GM12891 (cell line): Measurements from ENCODE around the gene RNF125.

Experiments
- POLR2A ChIP-seq: IDR thresholded peaks from 2 replicates; pipeline ENCODE4 v1.6.1; 2011; ENCODE audit warnings: low read depth, low read length, control low read depth
- POU2F2 ChIP-seq: IDR thresholded peaks from 2 replicates; pipeline ENCODE4 v1.6.1; 2011; ENCODE audit warnings: low read depth, mild to moderate bottlenecking, control low read depth, low read length, moderate library complexity
- TAF1 ChIP-seq: IDR thresholded peaks from 2 replicates; pipeline ENCODE4 v1.6.1; 2011; ENCODE audit warnings: low read depth, low read length, control low read depth

- no peak for TF ChIP-seq POLR2A
- TF ChIP-seq POU2F2: no peak
- TF ChIP-seq TAF1: no peak
Measured at GRCh38 chr18:32057624-32058165, 39.1 kb downstream of the RNF125 start.
